ENCODE results near the gene DOC2B. TPM values are rescaled to one million over a fixed set of nuclear protein-coding genes. Genes with fewer than 3 reads are reported as not detected.

The DOC2B gene
- total RNA-seq, 1 experiment from 2014 or later, result not detected

- peaks cover 10% of the 10 kb centered on the region for H3K36me3 Mint-ChIP-seq (ENCODE audit: insufficient read depth, unreplicated experiment)
- intact Hi-C loops (cut with micrococcal nuclease; ENCODE audit: unreplicated experiment), result no loop called here
- no peak overlapping the region for H3K4me3 Mint-ChIP-seq (ENCODE audit: unreplicated experiment)
- CTCF ChIA-PET, result no interaction called here
- H3K27me3 Mint-ChIP-seq (ENCODE audit: insufficient read depth, unreplicated experiment), result no peaks in the 10 kb centered on the region
- H3K27ac Mint-ChIP-seq (ENCODE audit: unreplicated experiment), result no peak overlapping the region
- no TSS peak for BruUV-seq (replicated peaks)
- H3K27me3 ChIP-seq (replicated peaks; ENCODE audit: control insufficient read depth, insufficient read depth, low read length), result no peaks in the 10 kb centered on the region
- no peaks in the 10 kb centered on the region; the same call in 1 of the 2 replicates for H3K36me3 ChIP-seq (ENCODE audit: control insufficient read depth, insufficient read depth, low read length)
- no peaks in the 10 kb centered on the region for H3K4me1 Mint-ChIP-seq (ENCODE audit: low read depth, unreplicated experiment)
- TF ChIP-seq, protein P1, sequence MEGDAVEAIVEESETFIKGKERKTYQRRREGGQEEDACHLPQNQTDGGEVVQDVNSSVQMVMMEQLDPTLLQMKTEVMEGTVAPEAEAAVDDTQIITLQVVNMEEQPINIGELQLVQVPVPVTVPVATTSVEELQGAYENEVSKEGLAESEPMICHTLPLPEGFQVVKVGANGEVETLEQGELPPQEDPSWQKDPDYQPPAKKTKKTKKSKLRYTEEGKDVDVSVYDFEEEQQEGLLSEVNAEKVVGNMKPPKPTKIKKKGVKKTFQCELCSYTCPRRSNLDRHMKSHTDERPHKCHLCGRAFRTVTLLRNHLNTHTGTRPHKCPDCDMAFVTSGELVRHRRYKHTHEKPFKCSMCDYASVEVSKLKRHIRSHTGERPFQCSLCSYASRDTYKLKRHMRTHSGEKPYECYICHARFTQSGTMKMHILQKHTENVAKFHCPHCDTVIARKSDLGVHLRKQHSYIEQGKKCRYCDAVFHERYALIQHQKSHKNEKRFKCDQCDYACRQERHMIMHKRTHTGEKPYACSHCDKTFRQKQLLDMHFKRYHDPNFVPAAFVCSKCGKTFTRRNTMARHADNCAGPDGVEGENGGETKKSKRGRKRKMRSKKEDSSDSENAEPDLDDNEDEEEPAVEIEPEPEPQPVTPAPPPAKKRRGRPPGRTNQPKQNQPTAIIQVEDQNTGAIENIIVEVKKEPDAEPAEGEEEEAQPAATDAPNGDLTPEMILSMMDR (IDR thresholded peaks at IDR 0.05; ENCODE audit: insufficient read depth in 1 of 2, low read depth in 1 of 2, low read length in 1 of 2, severe bottlenecking in 1 of 2, unreplicated experiment in 1 of 2), result no peak
- H3K9me3 ChIP-seq, result no peaks in the 10 kb centered on the region
- H3K4me3 ChIP-seq (ENCODE audit: low read depth, low read length), result no peak overlapping the region
- H3K9me3 Mint-ChIP-seq (ENCODE audit: unreplicated experiment), result no peaks in the 10 kb centered on the region
- POLR2A ChIA-PET, result no interaction called here
- no peak for DNase-seq
- H3K4me1 ChIP-seq, result no peaks in the 10 kb centered on the region
Measured at GRCh38 chr17:214881-215331, 33.5 kb upstream of the DOC2B start.

DNA sequence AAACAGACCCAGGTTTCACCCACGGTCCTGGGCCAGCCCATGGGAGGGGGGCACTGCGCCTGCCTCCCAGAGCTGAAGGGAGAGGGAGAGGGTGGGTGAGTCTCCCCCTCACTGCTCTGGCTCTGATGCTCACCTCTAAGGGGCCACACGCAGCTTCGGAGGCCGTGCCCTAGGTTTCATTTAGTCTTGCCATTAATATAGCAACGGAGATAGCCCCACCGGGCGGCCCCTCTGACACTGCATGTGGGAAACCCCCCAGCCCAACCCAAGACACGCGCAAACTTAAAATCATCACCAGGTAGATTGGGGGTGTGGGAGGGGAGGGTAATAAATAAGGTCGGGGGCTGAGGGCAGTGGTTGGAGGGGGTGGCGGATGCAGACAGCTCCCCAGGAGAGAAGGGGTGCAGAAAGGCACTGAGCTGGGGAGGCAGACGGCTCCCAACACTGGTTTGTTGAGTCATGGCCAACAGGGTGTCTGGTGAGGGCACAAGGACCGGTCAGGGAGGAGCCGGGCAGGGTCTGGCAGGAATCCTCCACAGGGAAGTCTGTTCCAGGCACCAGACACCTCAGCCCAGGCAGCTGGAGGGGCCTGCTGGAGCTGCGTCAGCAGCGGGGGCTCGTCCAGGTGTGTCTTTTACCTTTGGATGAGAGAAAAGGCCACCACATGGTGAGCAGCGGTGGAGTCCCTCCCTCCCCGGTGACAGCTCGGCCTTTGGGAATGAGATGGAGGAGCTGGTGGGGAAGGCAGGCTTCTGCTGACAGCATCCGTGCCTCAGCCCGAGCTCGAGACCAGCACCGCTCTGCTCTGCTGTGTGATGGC, 32.0 kb upstream of the DOC2B start:
- ChIA-PET POLR2A (no interaction called here), CTCF (no interaction called here)
- Histone ChIP-seq H3K9me3 (0 out of 2 replicates have a peak, but pooled peaks cover 2% of the 10 kb centered on the region), H3K4me3 (ENCODE audit: low read depth, low read length) (no peak overlapping the region), H3K27me3 (replicated peaks; ENCODE audit: control insufficient read depth, insufficient read depth, low read length) (no peaks in the 10 kb centered on the region), H3K4me1 (no peaks in the 10 kb centered on the region), H3K36me3 (ENCODE audit: control insufficient read depth, insufficient read depth, low read length) (no peaks in the 10 kb centered on the region; the same call in 1 of the 2 replicates)
- intact Hi-C loops (cut with micrococcal nuclease; ENCODE audit: unreplicated experiment), result no loop called here
- BruUV-seq (replicated peaks), result no TSS peak
- TF ChIP-seq, protein P1 (IDR thresholded peaks at IDR 0.05; ENCODE audit: insufficient read depth in 1 of 2, low read depth in 1 of 2, low read length in 1 of 2, severe bottlenecking in 1 of 2, unreplicated experiment in 1 of 2), result no peak
- Mint-ChIP-seq H3K27me3 (ENCODE audit: insufficient read depth, unreplicated experiment) (no peaks in the 10 kb centered on the region), H3K36me3 (ENCODE audit: insufficient read depth, unreplicated experiment) (peaks cover 10% of the 10 kb centered on the region), H3K4me1 (ENCODE audit: low read depth, unreplicated experiment) (no peaks in the 10 kb centered on the region), H3K4me3 (ENCODE audit: unreplicated experiment) (no peak overlapping the region), H3K9me3 (ENCODE audit: unreplicated experiment) (no peaks in the 10 kb centered on the region), H3K27ac (ENCODE audit: unreplicated experiment) (no peak overlapping the region)
- DNase-seq, result peak in 1 of 2 experiments; percentile 27

- Mint-ChIP-seq H3K4me1 (ENCODE audit: low read depth, unreplicated experiment) (no peaks in the 10 kb centered on the region), H3K27me3 (ENCODE audit: insufficient read depth, unreplicated experiment) (no peaks in the 10 kb centered on the region), H3K27ac (ENCODE audit: unreplicated experiment) (no peak overlapping the region), H3K4me3 (ENCODE audit: unreplicated experiment) (no peak overlapping the region), H3K36me3 (ENCODE audit: insufficient read depth, unreplicated experiment) (peaks cover 26% of the 10 kb centered on the region), H3K9me3 (ENCODE audit: unreplicated experiment) (peaks cover 13% of the 10 kb centered on the region)
- ChIA-PET CTCF (no interaction called here), POLR2A (no interaction called here)
- DNase-seq, result peak in 1 of 2 experiments; percentile 22
- no TSS peak for BruUV-seq (replicated peaks)
- Histone ChIP-seq H3K27me3 (replicated peaks; ENCODE audit: control insufficient read depth, insufficient read depth, low read length) (no peaks in the 10 kb centered on the region), H3K4me3 (ENCODE audit: low read depth, low read length) (no peak overlapping the region), H3K9me3 (0 out of 2 replicates have a peak, but pooled peaks cover 2% of the 10 kb centered on the region), H3K4me1 (no peaks in the 10 kb centered on the region), H3K36me3 (ENCODE audit: control insufficient read depth, insufficient read depth, low read length) (no peaks in the 10 kb centered on the region; the same call in 1 of the 2 replicates)
- TF ChIP-seq, protein P1 (IDR thresholded peaks at IDR 0.05; ENCODE audit: insufficient read depth in 1 of 2, low read depth in 1 of 2, low read length in 1 of 2, severe bottlenecking in 1 of 2, unreplicated experiment in 1 of 2), result no peak
- intact Hi-C loops (cut with micrococcal nuclease; ENCODE audit: unreplicated experiment), result no loop called here
Measured at GRCh38 chr17:210402-210801, 29.0 kb upstream of the DOC2B start.

Measured in Caco-2 (cell line).